ENCODE measurements around the gene NRG3. TPM values are rescaled to one million over a fixed set of nuclear protein-coding genes. Genes with fewer than 3 reads are reported as not detected.

The NRG3 gene
- total RNA-seq, 2 donors from 2014 or later = 1.7 to 2.3 TPM

GRCh38 chr10:82391971-82392370, 517.0 kb downstream of the NRG3 start:
- no peaks in the 10 kb centered on the region for H3K9me3 Mint-ChIP-seq
- no peaks in the 10 kb centered on the region for H3K27me3 Mint-ChIP-seq (ENCODE audit: insufficient read depth)
- H3K27ac ChIP-seq (ENCODE audit: low read depth, low read length) = no peak overlapping the region
- no peak overlapping the region for H3K4me3 ChIP-seq (ENCODE audit: low read length)
- no peak overlapping the region for H3K4me3 Mint-ChIP-seq
- H3K27ac Mint-ChIP-seq = no peak overlapping the region
- no peak for DNase-seq
- WGBS, 2 experiments (ENCODE audit: insufficient coverage in 1 of 2, insufficient read length in 1 of 2) = 85 to 100% methylated on average over 1 to 4 of the region's 4 CpGs
- H3K4me1 ChIP-seq (ENCODE audit: control insufficient read depth, insufficient read depth, low read length) = peaks cover 7% of the 10 kb centered on the region
- no peaks in the 10 kb centered on the region for H3K9me3 ChIP-seq (ENCODE audit: control insufficient read depth, low read length)
- TF ChIP-seq CTCF (conservative IDR thresholded peaks at IDR 0.05) = no peak
- peaks cover 14% of the 10 kb centered on the region for H3K4me1 Mint-ChIP-seq
- no peaks in the 10 kb centered on the region for H3K27me3 ChIP-seq (ENCODE audit: control insufficient read depth, insufficient read depth, low read length, poor library complexity, severe bottlenecking)
- H3K36me3 ChIP-seq (ENCODE audit: control insufficient read depth, insufficient read depth, low read length) = no peaks in the 10 kb centered on the region
- no peaks in the 10 kb centered on the region for H3K36me3 Mint-ChIP-seq (ENCODE audit: low read depth)
- H3K9ac ChIP-seq (ENCODE audit: extremely low read depth, low read length, poor library complexity, severe bottlenecking) = no peak overlapping the region

- no peaks in the 10 kb centered on the region for H3K27me3 ChIP-seq (ENCODE audit: control insufficient read depth, insufficient read depth, low read length, poor library complexity, severe bottlenecking)
- Mint-ChIP-seq H3K9me3 (no peaks in the 10 kb centered on the region), H3K4me3 (no peak overlapping the region), H3K36me3 (ENCODE audit: low read depth) (no peaks in the 10 kb centered on the region), H3K27me3 (ENCODE audit: insufficient read depth) (no peaks in the 10 kb centered on the region), H3K4me1 (peaks cover 19% of the 10 kb centered on the region), H3K27ac (no peak overlapping the region)
- no peaks in the 10 kb centered on the region for H3K36me3 ChIP-seq (ENCODE audit: control insufficient read depth, insufficient read depth, low read length)
- H3K4me3 ChIP-seq (ENCODE audit: low read length) = no peak overlapping the region
- DNase-seq = no peak
- no peak overlapping the region for H3K9ac ChIP-seq (ENCODE audit: extremely low read depth, low read length, poor library complexity, severe bottlenecking)
- H3K27ac ChIP-seq (ENCODE audit: low read depth, low read length) = no peak overlapping the region
- no peak for TF ChIP-seq CTCF (conservative IDR thresholded peaks at IDR 0.05)
- H3K4me1 ChIP-seq (ENCODE audit: control insufficient read depth, insufficient read depth, low read length) = peaks cover 9% of the 10 kb centered on the region
- no peaks in the 10 kb centered on the region for H3K9me3 ChIP-seq (ENCODE audit: control insufficient read depth, low read length)
Observed at GRCh38 chr10:82392533-82392932, 517.5 kb downstream of the NRG3 start.

GRCh38 chr10:82394122-82394521, 519.1 kb downstream of the NRG3 start:
- TF ChIP-seq CTCF (conservative IDR thresholded peaks at IDR 0.05) = no peak
- no peak overlapping the region for H3K27ac ChIP-seq (ENCODE audit: low read depth, low read length)
- H3K4me3 ChIP-seq (ENCODE audit: low read length) = no peak overlapping the region
- no peaks in the 10 kb centered on the region for H3K27me3 ChIP-seq (ENCODE audit: control insufficient read depth, insufficient read depth, low read length, poor library complexity, severe bottlenecking)
- no peak overlapping the region for H3K4me3 Mint-ChIP-seq
- no peaks in the 10 kb centered on the region for H3K9me3 ChIP-seq (ENCODE audit: control insufficient read depth, low read length)
- H3K4me1 ChIP-seq (ENCODE audit: control insufficient read depth, insufficient read depth, low read length) = peaks cover 17% of the 10 kb centered on the region
- H3K36me3 Mint-ChIP-seq (ENCODE audit: low read depth) = no peaks in the 10 kb centered on the region
- H3K27ac Mint-ChIP-seq = no peak overlapping the region
- DNase-seq = no peak
- no peaks in the 10 kb centered on the region for H3K27me3 Mint-ChIP-seq (ENCODE audit: insufficient read depth)
- 80 to 96% methylated on average over 1 to 5 of the region's 5 CpGs for WGBS, 2 experiments (ENCODE audit: insufficient coverage in 1 of 2, insufficient read length in 1 of 2)
- H3K36me3 ChIP-seq (ENCODE audit: control insufficient read depth, insufficient read depth, low read length) = no peaks in the 10 kb centered on the region
- no peak overlapping the region for H3K9ac ChIP-seq (ENCODE audit: extremely low read depth, low read length, poor library complexity, severe bottlenecking)
- no peaks in the 10 kb centered on the region for H3K9me3 Mint-ChIP-seq
- peaks cover 35% of the 10 kb centered on the region for H3K4me1 Mint-ChIP-seq

All from endodermal cell (in vitro differentiated cells).